HG03066 (cell line): Measurements from ENCODE around the gene BYSL.

Source experiments
- ATAC-seq: cut with Tn5 transposase; IDR thresholded peaks from one replicate; pipeline ENCODE4 v1.9.1; 2021; ENCODE audit warnings: low read depth; ENCODE audit not compliant: unreplicated experiment

Gene BYSL

GRCh38 chr6:41972826-41973225 lies 51.5 kb downstream of the BYSL start:
- no peak for ATAC-seq

- no peak for ATAC-seq
Observed at GRCh38 chr6:41974281-41974825, 53.1 kb downstream of the BYSL start.

- no peak for ATAC-seq
Observed at GRCh38 chr6:41975276-41975675, 54.0 kb downstream of the BYSL start.

GRCh38 chr6:41976794-41977484 lies 55.6 kb downstream of the BYSL start:
- no peak for ATAC-seq
